Hepatocyte (in vitro differentiated cells): ENCODE data around the gene OR8J3. TPM values are rescaled to one million over a fixed set of nuclear protein-coding genes. Genes with fewer than 3 reads are reported as not detected.
"Not testable (repeated sequence)": the region's sequence is repeated elsewhere in the genome, so short reads cannot be mapped to it uniquely, and the experiment has no call there.

ENCODE experiments used
- DNase-seq: peaks from one replicate; pipeline ENCODE4 v3.0.0-alpha.2; 2016; ENCODE audit warnings: low spot score
- H2AFZ ChIP-seq: fragments of 200-600 bp; sonication (generic); 2 replicates; pipeline ENCODE4 v1.6.0; 2016; ENCODE audit warnings: antibody characterized with exemption, mild to moderate bottlenecking
- H3K27ac ChIP-seq: fragments of 200-600 bp; sonication (generic); 2 replicates; pipeline ENCODE4 v1.5.1; 2016; ENCODE audit warnings: mild to moderate bottlenecking
- H3K27me3 ChIP-seq: fragments of 200-600 bp; sonication (generic); 2 replicates; pipeline ENCODE4 v1.6.1; 2016
- H3K36me3 ChIP-seq: fragments of 200-600 bp; sonication (generic); replicated peaks from 2 replicates; pipeline ENCODE4 v1.5.1; 2016; ENCODE audit warnings: low read depth; ENCODE audit not compliant: insufficient read depth
- H3K4me1 ChIP-seq: fragments of 200-600 bp; sonication (generic); 2 replicates; pipeline ENCODE4 v1.5.1; 2016; ENCODE audit warnings: mild to moderate bottlenecking, moderate library complexity; ENCODE audit not compliant: insufficient read depth
- H3K4me2 ChIP-seq: fragments of 200-600 bp; sonication (generic); 2 replicates; pipeline ENCODE4 v1.6.0; 2016
- H3K4me3 ChIP-seq: fragments of 200-600 bp; sonication (generic); 2 replicates; pipeline ENCODE4 v1.5.1; 2016; ENCODE audit warnings: mild to moderate bottlenecking
- H3K79me2 ChIP-seq: fragments of 200-600 bp; sonication (generic); 2 replicates; pipeline ENCODE4 v1.6.0; 2017; ENCODE audit warnings: mild to moderate bottlenecking
- H3K9me2 ChIP-seq: fragments of 200-600 bp; sonication (generic); replicated peaks from 2 replicates; pipeline ENCODE4 v1.6.0; 2017; ENCODE audit warnings: mild to moderate bottlenecking; ENCODE audit not compliant: insufficient read depth
- H3K9me3 ChIP-seq: fragments of 200-600 bp; sonication (generic); 2 replicates; pipeline ENCODE4 v1.5.1; 2016; ENCODE audit warnings: low read depth, mild to moderate bottlenecking
- H4K20me1 ChIP-seq: fragments of 200-600 bp; sonication (generic); 2 replicates; pipeline ENCODE4 v1.6.0; 2016; ENCODE audit warnings: mild to moderate bottlenecking; ENCODE audit not compliant: insufficient read depth, poor library complexity, severe bottlenecking
- EZH2 ChIP-seq: fragments of 200-600 bp; sonication (generic); IDR thresholded peaks from 2 replicates; pipeline ENCODE4 v1.6.1; 2016; ENCODE audit warnings: antibody characterized with exemption, mild to moderate bottlenecking, borderline replicate concordance
- EZH2phosphoT487 ChIP-seq: fragments of 200-600 bp; sonication (generic); IDR thresholded peaks from one replicate; pipeline ENCODE4 v1.6.1; 2018; ENCODE audit warnings: antibody characterized with exemption, mild to moderate bottlenecking, low read depth, moderate library complexity; ENCODE audit not compliant: unreplicated experiment, severe bottlenecking
- WGBS: methylation state at CpG from one replicate; pipeline ENCODE4 v1.1.6; 2016; ENCODE audit warnings: low lambda C conversion rate; ENCODE audit errors: missing lambda C conversion rate; 5-methylcytosine and 5-hydroxymethylcytosine counted together
- polyA plus RNA-seq: library from polyadenylated mRNA; unstranded; fragments of >200 nt; fragmentation: Nextera tagmentation; extraction: Ambion mirVana; gene quantifications from 2 replicates; pipeline ENCODE4 v1.2.1, GENCODE V29; 2016
- total RNA-seq: library from RNA; depleted of rRNA; stranded (reverse); fragments of >200 nt; gene quantifications from 2 replicates; pipeline ENCODE4 v1.2.3, GENCODE V29; 2014
- TF ChIP-seq, protein P1 (sequence below): fragments of 200-600 bp; sonication (generic); IDR thresholded peaks from 2 replicates; pipeline ENCODE4 v1.5.1; 2016; ENCODE audit warnings: antibody characterized with exemption, mild to moderate bottlenecking; ENCODE audit not compliant: poor library complexity

OR8J3 gene
- total and polyA plus RNA-seq, 2 experiments from 2014 or later = not detected

DNA sequence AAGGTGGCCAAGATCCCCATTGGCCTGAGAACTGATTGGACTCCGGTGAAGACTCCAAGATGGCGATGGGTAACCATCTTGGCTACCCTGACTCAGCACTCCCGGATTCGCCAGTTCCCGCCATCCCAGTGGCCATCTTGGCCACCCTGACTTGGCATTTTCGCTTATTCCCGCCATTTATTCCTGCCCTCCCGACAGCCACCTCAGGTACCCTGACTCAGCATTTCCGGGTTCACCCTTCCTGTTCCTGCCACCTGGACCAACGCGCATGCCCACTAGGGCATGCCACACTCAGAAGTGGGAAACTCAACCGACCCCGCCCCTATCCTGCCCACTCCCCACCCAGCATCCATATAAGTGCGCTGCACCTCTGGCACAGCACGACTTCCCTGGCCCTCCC lies 12.3 kb upstream of the OR8J3 start:
- H3K27ac ChIP-seq = no peak overlapping the region
- no peak overlapping the region for H3K4me3 ChIP-seq
- H2AFZ ChIP-seq = no peak overlapping the region
- H3K36me3 ChIP-seq = no peaks in the 10 kb centered on the region
- DNase-seq = no peak
- no peaks in the 10 kb centered on the region for H3K9me3 ChIP-seq
- no peaks in the 10 kb centered on the region for H4K20me1 ChIP-seq
- H3K79me2 ChIP-seq = no peaks in the 10 kb centered on the region
- TF ChIP-seq EZH2 = no peak
- TF ChIP-seq, protein P1, sequence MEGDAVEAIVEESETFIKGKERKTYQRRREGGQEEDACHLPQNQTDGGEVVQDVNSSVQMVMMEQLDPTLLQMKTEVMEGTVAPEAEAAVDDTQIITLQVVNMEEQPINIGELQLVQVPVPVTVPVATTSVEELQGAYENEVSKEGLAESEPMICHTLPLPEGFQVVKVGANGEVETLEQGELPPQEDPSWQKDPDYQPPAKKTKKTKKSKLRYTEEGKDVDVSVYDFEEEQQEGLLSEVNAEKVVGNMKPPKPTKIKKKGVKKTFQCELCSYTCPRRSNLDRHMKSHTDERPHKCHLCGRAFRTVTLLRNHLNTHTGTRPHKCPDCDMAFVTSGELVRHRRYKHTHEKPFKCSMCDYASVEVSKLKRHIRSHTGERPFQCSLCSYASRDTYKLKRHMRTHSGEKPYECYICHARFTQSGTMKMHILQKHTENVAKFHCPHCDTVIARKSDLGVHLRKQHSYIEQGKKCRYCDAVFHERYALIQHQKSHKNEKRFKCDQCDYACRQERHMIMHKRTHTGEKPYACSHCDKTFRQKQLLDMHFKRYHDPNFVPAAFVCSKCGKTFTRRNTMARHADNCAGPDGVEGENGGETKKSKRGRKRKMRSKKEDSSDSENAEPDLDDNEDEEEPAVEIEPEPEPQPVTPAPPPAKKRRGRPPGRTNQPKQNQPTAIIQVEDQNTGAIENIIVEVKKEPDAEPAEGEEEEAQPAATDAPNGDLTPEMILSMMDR = no peak
- TF ChIP-seq EZH2phosphoT487 = no peak
- no peaks in the 10 kb centered on the region for H3K9me2 ChIP-seq
- 97% methylated on average over 13 of the region's 15 CpGs for WGBS
- no peaks in the 10 kb centered on the region for H3K4me1 ChIP-seq
- no peaks in the 10 kb centered on the region for H3K27me3 ChIP-seq
- H3K4me2 ChIP-seq = no peak overlapping the region

DNA sequence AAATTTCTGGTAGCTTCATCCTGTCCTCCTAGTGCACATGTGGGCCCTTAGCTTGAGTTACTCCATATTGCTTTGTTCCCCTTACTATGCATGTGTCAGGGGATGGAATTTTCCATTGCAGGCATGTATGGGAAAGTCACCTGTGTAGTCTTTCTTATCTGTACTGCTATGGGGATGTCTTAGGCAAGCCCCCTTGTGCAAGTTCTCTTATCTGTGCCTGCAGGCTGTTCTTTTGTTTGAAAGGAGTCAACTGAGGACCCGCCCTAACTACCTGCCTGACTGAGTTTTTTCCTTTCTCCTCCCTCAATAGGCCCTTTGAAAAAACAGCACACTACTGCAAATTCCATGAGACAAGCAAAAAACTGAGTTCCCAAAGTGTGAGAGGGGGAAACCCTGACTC lies 11.4 kb upstream of the OR8J3 start:
- Histone ChIP-seq H3K4me2 (no peak overlapping the region), H3K27ac (no peak overlapping the region), H3K4me1 (no peaks in the 10 kb centered on the region), H3K4me3 (no peak overlapping the region), H3K9me2 (no peaks in the 10 kb centered on the region), H3K79me2 (no peaks in the 10 kb centered on the region), H3K9me3 (no peaks in the 10 kb centered on the region), H3K27me3 (no peaks in the 10 kb centered on the region), H4K20me1 (no peaks in the 10 kb centered on the region), H3K36me3 (no peaks in the 10 kb centered on the region), H2AFZ (no peak overlapping the region)
- no peak for DNase-seq
- TF ChIP-seq EZH2 (no peak), EZH2phosphoT487 (no peak)
- TF ChIP-seq, protein P1 = no peak
- 70% methylated on average over 1 of the region's 1 CpG for WGBS

DNA sequence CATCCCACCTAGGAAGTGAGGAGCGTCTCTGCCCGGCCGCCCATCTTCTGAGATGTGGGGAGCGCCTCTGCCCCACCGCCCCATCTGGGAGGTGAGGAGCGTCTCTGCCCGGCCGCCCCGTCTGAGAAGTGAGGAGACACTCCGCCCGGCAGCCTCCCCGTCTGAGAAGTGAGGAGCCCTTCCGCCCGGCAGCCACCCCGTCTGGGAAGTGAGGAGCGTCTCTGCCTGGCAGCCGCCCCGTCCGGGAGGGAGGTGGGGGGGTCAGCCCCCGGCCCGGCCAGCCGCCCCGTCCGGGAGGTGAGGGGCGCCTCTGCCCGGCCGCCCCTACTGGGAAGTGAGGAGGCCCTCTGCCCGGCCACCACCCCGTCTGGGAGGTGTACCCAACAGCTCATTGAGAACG lies 3.7 kb upstream of the OR8J3 start:
- not testable (repeated sequence) for H3K9me2 ChIP-seq, H3K27me3 ChIP-seq, H3K9me3 ChIP-seq, H2AFZ ChIP-seq, H3K4me1 ChIP-seq, H4K20me1 ChIP-seq, H3K4me3 ChIP-seq, H3K4me2 ChIP-seq, H3K27ac ChIP-seq, H3K79me2 ChIP-seq, DNase-seq, H3K36me3 ChIP-seq
- WGBS = 92% methylated on average over 6 of the region's 30 CpGs

DNA sequence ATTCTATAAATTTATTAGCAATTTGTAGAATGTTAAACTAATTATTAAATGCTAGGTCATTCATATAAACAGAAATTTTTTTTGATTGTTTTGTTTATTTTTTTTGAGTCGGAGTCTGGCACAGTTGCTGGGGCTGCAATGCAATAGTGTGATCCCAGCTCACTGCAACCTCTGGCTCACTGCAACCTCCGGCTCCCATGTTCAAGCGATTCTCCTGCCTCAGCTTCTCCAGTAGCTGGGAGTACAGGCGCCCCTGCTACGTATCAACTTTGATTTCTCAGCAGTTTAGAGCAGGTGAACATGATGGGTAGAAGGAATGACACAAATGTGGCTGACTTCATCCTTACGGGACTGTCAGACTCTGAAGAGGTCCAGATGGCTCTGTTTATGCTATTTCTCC lies 17.9 kb downstream of the OR8J3 start, which contains the start of gene OR8H3:
OR8H3 (plus strand) TSS at position 301 of the 400 bp plus-strand sequence; CDS start at position 301, 0 bp downstream.
- no peaks in the 10 kb centered on the region for H3K9me3 ChIP-seq
- no peaks in the 10 kb centered on the region for H3K79me2 ChIP-seq
- WGBS = 83% methylated on average over 6 of the region's 6 CpGs
- TF ChIP-seq EZH2 (no peak), EZH2phosphoT487 (no peak)
- TF ChIP-seq, protein P1 = no peak
- no peaks in the 10 kb centered on the region for H3K27me3 ChIP-seq
- H3K9me2 ChIP-seq = no peaks in the 10 kb centered on the region
- no peaks in the 10 kb centered on the region for H3K36me3 ChIP-seq
- H3K27ac ChIP-seq = no peak within 1 kb of the TSS
- DNase-seq = no peak
- no peak within 1 kb of the TSS for H3K4me2 ChIP-seq
- H3K4me3 ChIP-seq = no peak within 1 kb of the TSS
- H2AFZ ChIP-seq = no peak within 1 kb of the TSS
- H3K4me1 ChIP-seq = no peaks in the 10 kb centered on the region
- no peaks in the 10 kb centered on the region for H4K20me1 ChIP-seq
